ENCODE data around the gene ANO2.

Gene ANO2

DNA sequence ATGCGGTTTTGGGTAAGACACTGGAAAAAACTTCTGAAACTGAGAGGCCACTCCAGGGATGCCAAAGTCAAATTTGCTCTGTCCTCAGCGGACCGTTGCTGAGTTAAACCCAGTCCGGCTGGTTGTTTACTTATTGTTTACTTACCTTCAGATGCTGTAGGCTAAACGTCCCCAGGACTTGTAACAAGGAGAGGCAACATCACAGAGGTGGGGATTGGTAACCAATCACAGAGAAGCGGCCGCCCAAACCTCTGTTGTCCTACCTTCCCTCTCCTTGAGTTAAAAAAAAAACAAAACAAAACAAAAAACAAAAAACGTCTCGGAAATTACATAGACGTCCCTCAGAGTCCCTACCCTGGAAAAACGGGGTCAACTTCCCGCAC lies 380 bp downstream of the ANO2 start:
- ATAC-seq (no peak), DNase-seq (no peak)
- no peaks in the 10 kb centered on the region for H3K4me1 Mint-ChIP-seq
- peaks cover 91% of the 10 kb centered on the region for H3K27me3 Mint-ChIP-seq
- H3K4me3 Mint-ChIP-seq, result no peak overlapping the region
- H3K27ac Mint-ChIP-seq, result no peak overlapping the region
- no peaks in the 10 kb centered on the region for H3K9me3 Mint-ChIP-seq

GRCh38 chr12:5944053-5944452 lies 1.0 kb downstream of the ANO2 start:
- Mint-ChIP-seq H3K27ac (no peak overlapping the region), H3K4me1 (no peaks in the 10 kb centered on the region), H3K4me3 (no peak overlapping the region), H3K9me3 (no peaks in the 10 kb centered on the region), H3K27me3 (peaks cover 90% of the 10 kb centered on the region)
- no peak for DNase-seq
- ATAC-seq, result no peak

DNA sequence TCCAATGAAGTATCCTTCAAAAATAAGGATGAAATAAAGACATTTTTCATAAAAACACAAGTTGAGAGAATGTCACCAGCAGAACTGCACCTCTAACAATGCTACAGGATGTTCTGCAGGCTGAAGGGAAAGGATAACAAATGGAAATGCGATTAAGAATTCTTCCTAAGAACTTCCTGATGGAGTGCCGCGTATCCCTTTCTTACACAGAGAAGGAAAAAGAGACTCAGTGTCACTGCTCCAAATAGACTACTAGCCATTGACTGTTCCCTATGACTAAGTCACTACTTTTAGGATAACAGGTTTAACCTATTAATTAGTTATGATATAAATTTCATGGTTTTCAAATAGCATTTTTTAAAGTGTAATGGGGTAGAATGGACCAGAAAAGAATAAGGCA lies 3.2 kb downstream of the ANO2 start:
- no peak for ATAC-seq
- H3K27me3 Mint-ChIP-seq, result peaks cover 84% of the 10 kb centered on the region
- H3K27ac Mint-ChIP-seq, result no peak overlapping the region
- H3K4me3 Mint-ChIP-seq, result no peak overlapping the region
- DNase-seq, result no peak
- no peaks in the 10 kb centered on the region for H3K4me1 Mint-ChIP-seq
- H3K9me3 Mint-ChIP-seq, result no peaks in the 10 kb centered on the region

DNA sequence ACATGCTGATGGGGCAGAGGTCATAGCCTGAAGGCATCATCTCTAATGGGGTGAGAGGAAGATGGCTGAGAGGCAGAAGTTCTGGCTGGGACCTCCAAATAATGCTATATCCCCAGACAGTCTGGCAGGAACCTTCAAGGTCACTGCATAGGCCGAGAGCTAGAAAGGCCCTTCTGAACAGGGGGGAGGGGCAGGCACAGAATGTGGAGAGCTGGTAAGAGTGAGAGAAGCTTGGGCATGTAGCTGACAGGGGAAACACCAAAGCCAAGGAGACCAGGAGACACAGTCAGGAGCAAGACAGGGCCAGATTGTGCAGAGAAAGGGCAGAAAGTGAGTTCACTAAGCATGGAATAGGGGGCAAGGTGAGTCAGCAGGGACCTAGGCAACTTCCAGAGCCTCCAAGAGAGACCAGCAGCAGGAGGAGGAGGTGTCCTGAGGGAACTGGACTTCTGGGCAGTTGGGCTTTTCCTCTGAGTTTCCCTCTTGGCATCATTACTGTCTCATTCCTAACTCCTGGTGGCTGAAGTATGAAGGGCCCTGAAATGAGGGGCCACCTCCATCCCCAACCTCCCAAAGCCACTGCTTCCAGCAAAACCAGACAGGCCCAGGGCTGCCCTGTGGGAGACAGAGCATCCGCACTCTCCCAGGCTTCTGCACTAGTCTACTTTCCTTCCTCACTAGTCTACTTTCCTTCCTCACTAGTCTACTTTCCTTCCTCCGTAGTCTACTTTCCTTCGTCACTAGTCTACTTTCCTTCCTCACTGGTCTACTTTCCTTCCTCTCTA lies 17.1 kb downstream of the ANO2 start:
- H3K4me1 Mint-ChIP-seq, result no peaks in the 10 kb centered on the region
- H3K4me3 Mint-ChIP-seq, result no peak overlapping the region
- ATAC-seq (no peak), DNase-seq (no peak)
- H3K27ac Mint-ChIP-seq, result no peak overlapping the region
- H3K9me3 Mint-ChIP-seq, result peaks cover 0 to 7% of the 10 kb centered on the region in 2 donors
- peaks cover 16% of the 10 kb centered on the region for H3K27me3 Mint-ChIP-seq

DNA sequence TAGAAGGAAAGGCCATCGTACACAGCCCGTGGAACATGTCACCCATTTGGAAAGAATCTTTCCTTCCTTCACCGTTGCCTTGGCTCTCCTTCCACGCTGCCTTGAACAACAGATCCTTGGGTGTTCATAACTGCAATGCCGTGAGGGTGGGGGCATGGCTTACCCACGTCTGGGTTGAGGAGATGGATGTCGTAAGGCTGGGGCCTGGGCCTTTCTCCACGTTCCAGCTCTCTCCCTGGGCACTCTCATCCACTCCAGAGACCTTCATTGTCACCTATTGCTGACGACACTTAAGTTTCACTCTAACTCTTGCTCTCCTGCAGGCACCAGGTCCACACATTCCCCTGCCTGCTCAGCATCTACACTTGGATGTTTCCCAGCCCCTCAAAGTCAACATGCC lies 19.4 kb downstream of the ANO2 start:
- DNase-seq, result no peak
- peaks cover 0 to 4% of the 10 kb centered on the region in 2 donors for H3K9me3 Mint-ChIP-seq
- H3K4me3 Mint-ChIP-seq, result no peak overlapping the region
- no peak for ATAC-seq
- no peaks in the 10 kb centered on the region for H3K4me1 Mint-ChIP-seq
- peaks cover 16% of the 10 kb centered on the region for H3K27me3 Mint-ChIP-seq
- no peak overlapping the region for H3K27ac Mint-ChIP-seq

- DNase-seq (no peak), ATAC-seq (no peak)
- H3K4me3 Mint-ChIP-seq, result no peak overlapping the region
These were observed 20.7 kb downstream of the ANO2 start for GRCh38 chr12:5924342-5924741.

DNA sequence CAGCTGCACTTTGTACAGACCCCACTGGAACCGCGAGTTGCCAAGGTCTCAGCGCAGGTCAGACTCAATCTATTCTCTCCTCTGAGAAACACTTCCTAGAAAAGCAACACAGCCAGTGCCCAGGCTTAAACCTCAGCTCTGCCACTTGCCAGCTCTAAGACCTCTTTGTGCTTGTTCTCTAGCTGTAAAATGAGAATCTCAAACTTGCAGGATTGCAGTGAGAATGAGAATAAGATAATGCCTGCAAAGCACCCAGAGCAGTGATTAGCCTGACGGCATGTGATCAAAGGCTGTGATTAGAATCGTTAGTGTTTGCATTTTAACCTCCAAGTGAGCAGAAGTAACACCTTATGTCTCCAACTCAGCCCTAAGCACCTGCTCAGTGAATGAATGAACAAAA lies 21.3 kb downstream of the ANO2 start:
- Mint-ChIP-seq H3K27me3 (peaks cover 16% of the 10 kb centered on the region), H3K4me3 (no peak overlapping the region), H3K4me1 (no peaks in the 10 kb centered on the region), H3K27ac (no peak overlapping the region), H3K9me3 (peaks cover 0 to 4% of the 10 kb centered on the region in 2 donors)
- no peak for DNase-seq
- no peak for ATAC-seq

More at GRCh38 chr12:5924342-5924741, 20.7 kb downstream of the ANO2 start:
- Mint-ChIP-seq H3K4me1 (no peaks in the 10 kb centered on the region), H3K27ac (no peak overlapping the region), H3K27me3 (peaks cover 16% of the 10 kb centered on the region), H3K9me3 (peaks cover 0 to 4% of the 10 kb centered on the region in 2 donors)

- H3K27me3 Mint-ChIP-seq, result peaks cover 15% of the 10 kb centered on the region
- no peaks in the 10 kb centered on the region for H3K4me1 Mint-ChIP-seq
- DNase-seq (no peak), ATAC-seq (no peak)
- H3K9me3 Mint-ChIP-seq, result peaks cover 0 to 4% of the 10 kb centered on the region in 2 donors
- H3K27ac Mint-ChIP-seq, result no peak overlapping the region
- H3K4me3 Mint-ChIP-seq, result no peak overlapping the region
These were observed 21.9 kb downstream of the ANO2 start for GRCh38 chr12:5923043-5923605.

DNA sequence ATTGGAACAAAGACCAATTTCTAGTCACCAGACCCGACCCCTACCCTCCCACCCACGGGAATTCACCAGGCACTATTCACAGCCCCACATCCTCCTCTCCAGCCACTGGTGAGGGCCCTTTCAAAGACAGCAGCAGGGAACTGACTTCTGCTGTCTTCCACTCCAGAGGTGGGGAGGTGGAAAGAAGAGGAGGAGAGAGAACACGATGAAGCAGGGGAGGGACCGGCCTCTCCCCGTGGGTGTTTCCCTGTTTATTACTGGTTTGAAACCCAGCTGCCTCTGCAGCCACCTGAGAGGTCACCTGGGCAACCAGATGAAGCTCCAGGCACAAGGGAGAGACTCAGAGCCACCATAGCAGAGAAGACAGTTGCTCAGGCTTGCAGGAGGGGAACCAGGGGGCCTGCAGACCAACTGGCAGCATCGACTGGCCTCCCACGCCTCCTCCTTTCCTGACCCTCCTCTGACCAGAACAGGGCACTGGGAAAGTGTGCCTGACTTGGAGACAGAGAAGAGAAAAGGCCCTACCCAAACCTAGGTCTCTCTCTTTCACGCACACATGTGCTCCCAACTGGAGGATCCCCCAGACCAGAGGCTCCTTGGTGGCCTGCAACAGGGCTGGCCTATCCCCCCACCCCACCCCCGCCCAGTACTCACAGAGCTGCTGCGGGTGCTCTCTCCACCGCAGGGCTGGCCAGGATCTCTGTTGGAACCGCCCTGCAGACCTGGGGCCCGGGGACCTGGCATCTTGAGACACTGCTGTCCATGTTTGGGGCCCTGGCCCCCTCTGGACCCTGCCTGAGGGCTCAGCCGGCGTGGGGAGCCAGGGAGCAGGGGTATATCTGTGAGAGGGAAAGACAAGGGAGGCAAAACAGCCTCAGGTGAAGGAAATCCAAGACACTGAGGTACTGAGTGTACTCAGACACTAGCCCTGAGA lies 22.8 kb downstream of the ANO2 start:
- no peak overlapping the region for H3K27ac Mint-ChIP-seq
- H3K4me1 Mint-ChIP-seq, result no peaks in the 10 kb centered on the region
- DNase-seq (no peak), ATAC-seq (no peak)
- H3K27me3 Mint-ChIP-seq, result peaks cover 9% of the 10 kb centered on the region
- no peak overlapping the region for H3K4me3 Mint-ChIP-seq
- no peaks in the 10 kb centered on the region for H3K9me3 Mint-ChIP-seq

DNA sequence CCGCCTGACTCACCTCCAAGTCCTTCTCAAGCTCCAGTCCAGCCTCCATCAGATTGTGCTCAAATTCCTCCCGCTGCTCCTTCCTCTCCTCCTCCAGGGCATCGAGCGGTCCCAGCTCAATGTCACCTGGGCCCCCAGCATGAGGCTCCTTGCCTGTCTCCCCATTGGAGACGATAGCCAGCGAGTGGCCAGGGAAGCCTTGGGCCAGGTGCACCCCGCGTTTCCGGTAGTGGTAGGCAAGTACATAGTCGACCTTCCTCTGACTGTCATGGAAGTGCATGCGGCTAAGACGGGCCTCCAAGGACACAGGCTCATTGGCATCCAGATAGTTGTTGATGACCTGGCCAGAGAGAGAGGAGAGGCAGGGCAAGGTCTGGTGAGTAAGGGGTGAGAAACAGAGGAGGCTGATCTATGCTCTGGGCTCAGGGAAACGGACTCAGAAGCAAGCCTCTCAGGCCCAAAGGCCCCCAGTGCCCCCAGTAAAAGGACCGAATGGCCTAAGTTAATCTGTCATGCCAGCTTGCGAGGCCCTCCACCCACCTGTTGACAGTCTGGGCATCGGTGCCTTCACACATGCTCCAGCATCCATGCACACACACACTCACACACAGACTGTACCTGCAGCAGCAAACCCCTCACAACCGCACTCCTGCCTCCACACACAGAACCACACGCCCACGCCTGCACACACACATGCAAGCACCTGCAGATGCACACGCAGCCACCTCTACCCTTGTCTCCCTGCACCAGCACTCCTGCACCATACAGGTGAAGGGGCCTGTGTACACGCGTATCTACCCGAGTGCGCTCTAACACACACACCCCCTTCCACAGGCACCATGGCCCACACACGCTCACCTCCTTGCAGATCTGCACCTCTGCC lies 23.8 kb downstream of the ANO2 start:
- Mint-ChIP-seq H3K4me1 (no peaks in the 10 kb centered on the region), H3K4me3 (no peak overlapping the region), H3K9me3 (no peaks in the 10 kb centered on the region), H3K27ac (no peak overlapping the region), H3K27me3 (peaks cover under 1% of the 10 kb centered on the region)
- DNase-seq (no peak), ATAC-seq (no peak)

- ATAC-seq, result no peak
- Mint-ChIP-seq H3K4me3 (no peak overlapping the region), H3K27ac (no peak overlapping the region), H3K9me3 (no peaks in the 10 kb centered on the region), H3K4me1 (no peaks in the 10 kb centered on the region), H3K27me3 (no peaks in the 10 kb centered on the region)
- no peak for DNase-seq
These were observed 28.2 kb downstream of the ANO2 start for GRCh38 chr12:5916785-5917290.

DNA sequence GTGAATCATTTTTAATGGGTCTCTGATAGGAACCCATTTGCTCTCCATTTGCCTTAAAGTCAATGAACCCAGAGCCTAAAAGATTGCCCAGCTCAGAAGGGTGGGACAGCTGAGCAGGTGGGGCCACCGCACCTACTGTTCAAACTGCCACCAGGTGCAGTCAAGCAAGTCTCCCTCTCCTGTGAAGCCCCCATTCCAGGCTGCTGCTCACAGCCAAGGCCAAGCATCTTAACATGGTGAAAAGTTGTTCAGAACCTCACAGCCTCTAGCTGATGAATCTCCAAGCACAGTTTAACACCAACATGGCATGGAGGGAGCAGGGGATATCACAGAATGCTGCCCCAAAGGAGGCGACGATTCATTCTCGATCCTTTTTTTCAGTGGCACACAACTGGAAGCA lies 29.5 kb downstream of the ANO2 start:
- H3K4me3 Mint-ChIP-seq, result no peak overlapping the region
- H3K9me3 Mint-ChIP-seq, result no peaks in the 10 kb centered on the region
- H3K4me1 Mint-ChIP-seq, result no peaks in the 10 kb centered on the region
- no peak overlapping the region for H3K27ac Mint-ChIP-seq
- DNase-seq (no peak), ATAC-seq (no peak)
- H3K27me3 Mint-ChIP-seq, result peaks cover 9% of the 10 kb centered on the region

DNA sequence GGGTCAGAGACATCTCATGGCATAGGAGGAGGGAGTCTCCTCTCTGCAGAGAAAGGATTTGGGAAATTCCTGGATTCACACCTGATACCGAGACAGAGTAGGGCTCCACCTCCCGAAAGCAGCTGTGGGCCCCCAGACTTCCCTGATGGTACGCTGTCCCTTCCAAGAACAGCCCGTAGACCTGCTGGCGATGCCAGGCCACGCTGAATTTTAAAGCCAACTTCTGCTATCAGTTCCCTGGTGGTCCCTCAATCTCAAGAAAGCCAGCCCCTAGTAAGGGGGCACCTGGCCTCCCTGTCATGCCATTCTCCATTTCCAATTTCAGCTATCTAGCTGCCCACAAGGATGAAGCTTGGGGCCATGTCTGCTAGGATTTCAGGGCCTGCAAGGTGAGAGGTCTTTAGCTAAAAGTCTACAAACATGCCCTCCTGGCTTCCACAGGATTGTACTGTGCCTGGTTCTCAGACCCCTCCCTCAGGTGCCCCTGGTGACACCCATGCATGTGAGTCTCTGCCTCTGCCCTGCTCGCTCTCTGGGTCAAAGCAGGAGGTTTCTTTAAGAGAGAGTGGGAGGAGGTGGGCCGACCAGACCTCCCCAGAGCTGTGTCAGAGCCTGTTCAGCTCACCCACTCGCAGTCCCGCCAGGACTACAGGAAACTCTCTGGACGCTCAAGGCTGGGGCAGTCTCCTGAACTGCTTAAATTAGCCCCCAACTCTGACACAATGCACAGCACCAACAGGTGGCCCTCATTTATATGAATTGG lies 30.5 kb downstream of the ANO2 start:
- peaks cover 10% of the 10 kb centered on the region for H3K27me3 Mint-ChIP-seq
- DNase-seq (no peak), ATAC-seq (no peak)
- no peak overlapping the region for H3K27ac Mint-ChIP-seq
- no peak overlapping the region for H3K4me3 Mint-ChIP-seq
- H3K9me3 Mint-ChIP-seq, result no peaks in the 10 kb centered on the region
- H3K4me1 Mint-ChIP-seq, result no peaks in the 10 kb centered on the region

- ATAC-seq, result no peak
- Mint-ChIP-seq H3K4me3 (no peak overlapping the region), H3K27ac (no peak overlapping the region), H3K4me1 (no peaks in the 10 kb centered on the region), H3K27me3 (peaks cover 10% of the 10 kb centered on the region), H3K9me3 (no peaks in the 10 kb centered on the region)
- no peak for DNase-seq
These were observed 31.7 kb downstream of the ANO2 start for GRCh38 chr12:5913387-5913786.

Measured in stimulated activated naive CD8-positive, alpha-beta T cell treated with anti-CD3 and anti-CD28 coated beads, Interleukin-15, amount 100 ng/mL, for 72 hours (primary cell).